GM18519 (cell line): Measurements from ENCODE around the gene BTBD7.
"Not testable (repeated sequence)": the region's sequence is repeated elsewhere in the genome, so short reads cannot be mapped to it uniquely, and the experiment has no call there.

Experiments used
- ATAC-seq: cut with Tn5 transposase; IDR thresholded peaks from one replicate; pipeline ENCODE4 v1.9.1; 2021; ENCODE audit warnings: mild to moderate bottlenecking, moderate library complexity; ENCODE audit not compliant: unreplicated experiment, low FRiP score

BTBD7 gene

GRCh38 chr14:93249128-93249831, 83.6 kb downstream of the BTBD7 start:
- ATAC-seq = no peak

DNA sequence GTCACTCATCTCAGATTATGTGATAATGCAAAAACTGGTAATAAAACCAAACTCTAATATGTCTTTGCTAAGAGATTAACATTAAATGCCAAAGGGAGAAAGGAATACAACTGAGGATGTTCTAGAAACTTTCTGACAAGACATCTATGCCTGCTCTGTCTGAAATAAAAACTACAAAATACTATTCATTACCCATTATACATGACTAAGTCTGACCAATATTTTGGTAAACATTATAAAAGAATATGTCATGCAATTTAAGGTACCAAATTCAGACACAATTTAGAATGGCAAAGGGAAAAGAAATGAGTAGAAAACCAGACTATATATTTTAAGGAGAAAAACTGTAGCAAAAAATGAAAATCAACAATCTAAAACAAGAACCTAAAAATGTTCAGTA, 86.3 kb downstream of the BTBD7 start:
- ATAC-seq = no peak

- no peak for ATAC-seq
Observed at GRCh38 chr14:93245764-93246420, 86.9 kb downstream of the BTBD7 start.

- ATAC-seq = no peak
Observed at GRCh38 chr14:93240678-93241000, 92.2 kb downstream of the BTBD7 start.

DNA sequence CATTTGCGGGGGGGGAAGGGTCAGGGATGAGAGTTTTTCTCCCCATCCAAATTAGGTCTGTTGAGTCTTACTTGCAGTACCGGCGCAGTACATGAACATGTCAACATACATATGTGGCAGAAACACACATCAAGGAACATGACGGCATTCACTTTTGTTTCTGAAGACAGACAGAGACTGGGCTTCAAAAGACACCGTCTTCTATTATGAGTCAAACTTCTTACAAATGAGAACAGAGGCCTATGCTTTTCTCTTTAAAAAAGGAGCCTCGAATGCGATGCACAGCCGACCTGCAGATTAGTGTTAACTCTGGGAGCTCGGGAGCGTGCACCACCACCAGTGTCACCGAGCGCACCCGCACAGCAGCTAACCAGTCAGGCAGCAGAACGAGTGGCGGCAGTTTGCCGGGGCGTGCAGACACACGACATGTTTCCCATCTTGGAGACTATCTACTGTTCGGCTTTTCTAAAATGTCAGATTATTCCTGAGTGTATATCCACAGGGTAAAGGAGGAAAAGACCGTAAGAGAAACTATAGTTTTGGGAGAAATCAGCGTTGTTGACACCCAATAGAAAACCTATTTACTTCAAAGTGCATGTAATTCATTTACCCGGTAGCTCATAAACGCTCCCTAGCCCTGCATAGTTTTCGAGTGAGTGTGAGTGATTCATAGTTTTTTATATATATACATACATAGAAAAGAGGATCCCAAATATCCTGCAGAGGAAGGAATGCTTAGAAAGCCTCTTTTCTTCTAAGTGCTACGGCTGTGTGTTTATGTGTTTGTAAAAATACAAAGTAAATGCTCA, 92.8 kb downstream of the BTBD7 start:
- no peak for ATAC-seq

DNA sequence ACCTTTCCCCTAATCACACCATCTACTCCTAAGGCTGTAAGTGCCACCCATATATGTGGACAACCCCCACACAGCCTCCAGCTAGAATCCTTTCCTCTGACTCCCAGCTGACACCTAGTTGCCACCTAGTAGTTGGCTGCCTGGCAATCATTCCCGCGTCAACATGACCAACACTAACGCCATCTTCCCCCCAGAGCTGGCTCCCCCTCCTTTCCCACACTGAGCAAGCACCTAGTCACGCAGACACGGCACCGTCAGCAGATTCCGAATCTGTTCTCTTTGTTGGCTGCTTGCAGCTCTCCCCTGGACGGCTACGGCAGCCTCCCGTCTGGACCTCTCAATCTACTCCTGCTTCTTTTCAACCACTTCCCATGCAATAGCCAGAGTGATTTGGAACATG, 98.0 kb downstream of the BTBD7 start:
- ATAC-seq = no peak

GRCh38 chr14:93233078-93233477, 99.8 kb downstream of the BTBD7 start:
- ATAC-seq = not testable (repeated sequence)

DNA sequence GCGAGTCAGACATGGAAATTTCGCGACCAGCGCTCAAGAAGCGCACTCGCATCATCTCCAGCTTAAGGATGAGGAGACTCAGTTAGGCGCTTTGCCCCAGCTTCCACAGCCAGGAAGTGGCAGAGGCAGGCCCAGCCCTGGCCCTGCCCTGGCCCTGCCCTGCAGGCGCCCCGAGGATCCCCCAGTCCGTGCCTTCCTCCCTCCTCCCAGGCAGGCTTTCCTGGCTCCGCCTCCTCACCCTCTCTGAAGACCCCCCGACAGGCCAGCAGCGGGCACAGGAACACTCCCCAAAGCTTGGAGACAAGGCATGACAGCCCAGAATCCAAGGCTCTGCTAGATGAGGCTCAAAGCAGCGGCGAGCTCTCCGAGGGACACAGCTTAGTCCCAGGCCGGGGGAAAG, 100.7 kb downstream of the BTBD7 start:
- ATAC-seq = no peak

DNA sequence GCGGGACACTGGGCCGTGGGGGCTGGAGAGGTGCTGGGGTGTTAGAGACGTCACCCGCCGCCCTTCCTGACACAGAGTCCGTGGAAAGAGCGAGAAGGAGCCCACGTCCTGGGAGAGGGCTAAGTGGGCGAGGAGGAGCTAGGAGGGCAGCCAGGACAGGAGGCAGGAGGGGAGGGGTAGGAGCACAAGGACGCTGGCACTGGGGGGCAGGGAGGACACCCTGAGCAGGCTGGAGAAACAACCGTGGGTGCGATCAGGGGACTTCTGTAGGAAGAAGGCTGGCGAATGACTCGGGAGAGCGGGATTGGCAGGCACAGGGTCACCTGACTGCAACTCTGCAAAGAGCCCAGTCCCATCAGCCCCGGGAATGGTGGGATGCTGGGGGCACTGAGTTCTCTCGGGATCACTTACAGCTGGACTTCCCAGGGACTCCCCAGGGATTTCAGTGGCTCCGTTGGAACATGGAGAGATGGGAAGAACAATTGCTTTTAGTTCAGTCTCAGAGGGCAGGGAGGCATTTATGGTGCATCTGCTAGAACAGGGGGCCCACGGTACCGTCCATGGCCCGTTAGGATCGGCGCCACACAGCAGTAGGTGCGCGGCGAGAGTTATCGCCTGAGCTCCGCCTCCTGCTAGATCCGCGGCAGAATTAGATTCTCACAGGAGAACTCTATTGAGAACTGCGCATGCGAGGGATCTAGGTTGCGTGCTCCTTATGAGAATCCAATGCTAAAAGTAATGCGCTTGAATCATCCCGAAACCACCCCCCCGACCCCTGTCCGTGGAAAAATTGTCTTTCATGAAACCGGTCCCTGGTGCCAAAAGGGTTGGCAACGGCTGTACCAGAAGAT, 101.5 kb downstream of the BTBD7 start:
- no peak for ATAC-seq

- no peak for ATAC-seq
Observed at GRCh38 chr14:93230539-93230938, 102.3 kb downstream of the BTBD7 start.

- no peak for ATAC-seq
Observed at GRCh38 chr14:93228550-93228949, 104.3 kb downstream of the BTBD7 start.

DNA sequence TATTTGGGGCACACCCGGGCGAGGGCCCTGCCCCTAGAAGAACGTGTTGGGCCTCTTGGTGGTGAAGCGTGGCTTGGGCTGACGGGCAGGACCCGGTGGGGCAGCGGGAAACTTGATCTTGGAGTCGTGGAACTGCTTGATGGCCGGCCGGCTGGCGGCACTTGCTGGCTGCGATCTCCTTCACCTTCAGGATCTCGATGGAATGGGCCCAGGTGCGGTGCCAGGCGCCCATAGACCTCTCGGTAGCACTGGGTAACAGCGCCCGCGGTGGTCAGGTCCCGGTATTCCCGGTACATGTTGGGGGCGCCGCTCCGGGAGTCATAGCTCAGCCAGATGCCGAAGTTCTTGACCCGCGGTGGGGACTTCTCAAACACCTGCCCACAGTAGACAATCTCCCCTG, 109.3 kb downstream of the BTBD7 start:
- ATAC-seq = no peak

- ATAC-seq = no peak
Observed at GRCh38 chr14:93220509-93220908, 112.3 kb downstream of the BTBD7 start.

DNA sequence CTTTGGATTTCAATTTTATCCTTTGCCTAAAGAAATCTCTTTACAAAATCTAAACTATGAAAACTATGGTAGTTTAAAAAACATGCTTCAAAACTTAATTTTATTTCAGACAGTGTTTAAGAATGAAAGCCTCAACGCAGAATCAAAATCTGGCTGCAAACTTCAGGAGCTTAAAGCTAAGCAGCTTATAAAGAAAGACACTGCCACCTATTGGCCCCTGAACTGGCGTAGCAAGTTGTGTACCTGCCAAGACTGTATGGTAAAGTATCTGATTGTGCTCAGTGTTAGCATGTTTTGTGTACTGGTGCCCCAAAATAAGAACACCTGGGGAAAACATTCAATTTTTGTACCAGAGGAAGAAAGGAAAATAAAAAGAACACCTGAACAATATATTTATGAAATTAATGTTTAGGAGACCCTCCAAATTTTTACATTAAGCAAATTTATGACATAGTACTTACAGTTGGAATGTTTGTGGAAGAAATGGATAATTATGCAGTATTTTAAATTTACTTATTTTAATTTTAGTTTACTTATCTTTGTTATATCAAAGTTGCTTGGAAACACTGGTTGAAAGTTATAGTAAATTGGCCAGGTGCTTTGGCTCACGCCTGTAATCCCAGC, 113.6 kb downstream of the BTBD7 start:
- ATAC-seq = no peak

GRCh38 chr14:93214598-93214997, 118.2 kb downstream of the BTBD7 start:
- no peak for ATAC-seq

- ATAC-seq = peak; percentile 71
Observed at GRCh38 chr14:93212432-93212831, 120.4 kb downstream of the BTBD7 start.

- no peak for ATAC-seq
Observed at GRCh38 chr14:93207468-93208308, 125.1 kb downstream of the BTBD7 start.

GRCh38 chr14:93206793-93207467, 125.9 kb downstream of the BTBD7 start, which contains the start of the genes GON7 and UBR7:
Gene GON7, minus strand, starts transcription at chr14:93207065. Its CDS starts 28 bp downstream, at chr14:93207037.
Gene UBR7, plus strand, starts transcription at chr14:93207256. Its CDS starts 36 bp downstream, at chr14:93207292.
- peak; percentile 71 for ATAC-seq
